HUES64 (cell line): ENCODE results near the gene LRRC8D.

Experiments used
- H3K27ac ChIP-seq: 2 replicates; pipeline ENCODE4 v1.7.0; 2013; ENCODE audit warnings: low read depth, low read length, inconsistent platforms
- H3K27me3 ChIP-seq: 2 replicates; pipeline ENCODE4 v1.6.1; 2013; ENCODE audit warnings: mild to moderate bottlenecking, low read length; ENCODE audit not compliant: insufficient read depth
- H3K36me3 ChIP-seq: 2 replicates; pipeline ENCODE4 v1.6.1; 2013; ENCODE audit warnings: mild to moderate bottlenecking, low read length; ENCODE audit not compliant: insufficient read depth
- H3K4me1 ChIP-seq: 2 replicates; pipeline ENCODE4 v1.6.1; 2013; ENCODE audit warnings: mild to moderate bottlenecking, low read length, moderate library complexity; ENCODE audit not compliant: insufficient read depth
- H3K4me3 ChIP-seq: 2 replicates; pipeline ENCODE4 v1.5.1; 2013; ENCODE audit warnings: mild to moderate bottlenecking, low read length, moderate library complexity
- H3K9ac ChIP-seq: 2 replicates; pipeline ENCODE4 v1.6.1; 2013; ENCODE audit warnings: mild to moderate bottlenecking, low read depth, low read length
- H3K9me3 ChIP-seq: 2 replicates; pipeline ENCODE4 v1.6.1; 2013; ENCODE audit warnings: low read depth, low read length; ENCODE audit not compliant: insufficient read depth
- WGBS: fragments of 150-250, 120-280 bp; methylation state at CpG from one replicate; pipeline ENCODE4 v1.1.7; 2013; ENCODE audit warnings: missing lambda C conversion rate; 5-methylcytosine and 5-hydroxymethylcytosine counted together

The LRRC8D gene

DNA sequence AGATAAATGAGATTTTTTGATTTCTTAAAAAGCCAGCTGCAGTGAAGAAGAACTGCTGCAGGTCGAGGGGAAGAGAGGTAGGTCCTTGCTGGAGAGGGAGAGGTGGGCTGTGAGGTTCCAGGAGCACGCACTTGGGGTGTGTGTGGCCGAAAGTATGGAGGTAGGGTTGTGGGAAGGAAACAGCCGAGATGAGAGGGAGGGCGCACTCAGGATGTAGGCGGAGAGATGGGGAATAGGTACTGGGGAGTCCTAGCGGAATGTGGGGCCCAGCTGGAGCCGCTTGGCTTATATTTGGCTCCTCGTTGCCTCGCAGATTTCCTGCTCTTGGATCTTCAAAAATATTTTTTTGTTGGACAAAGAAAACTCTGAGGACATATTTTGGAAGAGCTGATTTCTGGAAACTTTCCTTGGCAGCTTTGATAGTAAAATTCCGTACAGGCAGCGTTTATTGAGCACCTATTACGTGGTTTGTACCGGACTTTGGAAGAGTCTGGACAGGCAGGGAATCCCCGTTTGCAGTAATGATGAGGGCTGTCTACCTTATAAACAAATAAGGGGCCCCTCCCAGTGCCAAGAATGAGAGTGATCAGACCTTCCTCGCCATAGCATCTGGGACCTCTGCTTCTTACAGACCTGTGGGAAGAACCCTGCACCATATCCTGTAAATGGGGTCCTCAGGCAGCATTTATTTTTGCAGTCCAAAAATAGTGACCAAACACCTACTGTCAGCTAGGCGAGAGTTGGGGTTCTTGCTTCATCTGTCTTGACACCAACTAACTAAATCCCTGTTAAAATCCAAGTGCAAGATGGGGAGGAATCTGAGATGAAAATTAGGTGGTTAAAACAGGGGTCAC, 1.5 kb downstream of the LRRC8D start:
- Histone ChIP-seq H3K36me3 (peaks cover 11% of the 10 kb centered on the region), H3K4me3 (peak overlapping the region; percentile 82), H3K4me1 (peaks cover 13% of the 10 kb centered on the region), H3K27me3 (peaks cover 11% of the 10 kb centered on the region), H3K9ac (peak overlapping the region; percentile 95), H3K9me3 (no peaks in the 10 kb centered on the region), H3K27ac (peak overlapping the region; percentile 80)
- 43% methylated on average over 17 of the region's 17 CpGs for WGBS

DNA sequence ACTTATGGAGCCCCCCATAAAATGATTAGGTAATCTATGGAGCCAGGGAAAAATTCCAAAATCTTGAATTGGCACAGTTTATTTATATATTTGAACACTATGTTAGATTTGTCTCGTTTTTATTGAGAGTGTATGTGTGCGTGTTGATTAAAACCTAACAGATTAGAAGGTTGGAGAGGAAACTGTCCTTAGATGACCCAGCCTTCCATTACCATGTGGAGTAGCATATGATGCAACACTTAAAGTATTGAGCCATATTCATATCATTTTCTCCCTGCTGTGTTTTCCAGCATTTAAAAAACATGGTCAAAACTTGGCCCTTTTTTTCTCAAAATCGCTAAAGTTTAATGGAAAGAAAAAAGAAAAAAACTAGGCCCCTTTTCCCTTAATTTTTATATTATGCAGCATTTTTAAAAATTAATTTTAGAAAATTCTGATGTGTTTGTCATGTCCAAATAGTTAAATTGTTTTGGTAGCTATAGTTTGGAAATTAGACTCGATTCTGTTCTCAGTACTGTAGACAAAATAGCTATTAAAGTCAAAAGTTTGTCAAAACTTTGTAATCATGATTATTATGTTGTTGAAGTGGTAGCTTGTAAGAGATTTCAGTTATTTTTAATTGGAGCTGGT, 2.3 kb downstream of the LRRC8D start:
- no peaks in the 10 kb centered on the region for H3K9me3 ChIP-seq
- H3K36me3 ChIP-seq, result peaks cover 18% of the 10 kb centered on the region
- peaks cover 11% of the 10 kb centered on the region for H3K27me3 ChIP-seq
- H3K4me3 ChIP-seq, result peak overlapping the region; percentile 82
- H3K4me1 ChIP-seq, result peaks cover 13% of the 10 kb centered on the region
- no peak overlapping the region for H3K27ac ChIP-seq
- WGBS, result 88% methylated on average over 3 of the region's 4 CpGs
- peak overlapping the region; percentile 95; the same call in 1 of the 2 replicates for H3K9ac ChIP-seq

DNA sequence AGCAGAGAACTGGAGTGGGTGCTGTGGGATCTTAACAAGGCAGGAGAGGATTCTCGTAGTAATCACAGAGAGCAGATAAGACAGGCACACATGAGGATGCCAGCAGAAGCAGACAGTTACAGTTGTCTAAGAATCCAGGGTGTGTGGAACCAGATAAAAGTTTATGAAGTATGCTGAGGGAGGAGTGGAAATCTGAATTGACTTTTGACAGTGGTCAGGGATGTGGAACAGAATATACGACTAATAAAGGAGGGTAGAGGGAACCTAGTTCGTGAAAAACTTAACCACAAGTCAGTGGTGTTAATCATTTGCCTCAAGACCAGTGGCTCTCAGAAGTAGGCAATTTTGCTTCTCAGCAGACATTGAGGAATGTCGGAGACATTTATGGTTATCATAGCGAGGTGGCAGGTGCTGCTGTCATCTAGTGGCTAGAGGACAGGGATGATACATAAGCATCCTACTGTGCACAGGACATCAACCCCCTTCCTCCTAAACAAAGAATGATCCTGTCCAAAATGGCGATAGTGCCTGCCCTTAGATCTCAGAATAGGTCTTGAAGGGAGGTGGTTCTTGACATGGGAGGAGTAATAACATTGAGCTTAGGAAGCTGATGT, 3.0 kb downstream of the LRRC8D start:
- WGBS, result 89% methylated on average over 6 of the region's 6 CpGs
- Histone ChIP-seq H3K27ac (no peak overlapping the region), H3K36me3 (peaks cover 18% of the 10 kb centered on the region), H3K9me3 (no peaks in the 10 kb centered on the region), H3K4me3 (no peak overlapping the region), H3K9ac (no peak overlapping the region), H3K4me1 (peaks cover 13% of the 10 kb centered on the region), H3K27me3 (peaks cover 11% of the 10 kb centered on the region)

DNA sequence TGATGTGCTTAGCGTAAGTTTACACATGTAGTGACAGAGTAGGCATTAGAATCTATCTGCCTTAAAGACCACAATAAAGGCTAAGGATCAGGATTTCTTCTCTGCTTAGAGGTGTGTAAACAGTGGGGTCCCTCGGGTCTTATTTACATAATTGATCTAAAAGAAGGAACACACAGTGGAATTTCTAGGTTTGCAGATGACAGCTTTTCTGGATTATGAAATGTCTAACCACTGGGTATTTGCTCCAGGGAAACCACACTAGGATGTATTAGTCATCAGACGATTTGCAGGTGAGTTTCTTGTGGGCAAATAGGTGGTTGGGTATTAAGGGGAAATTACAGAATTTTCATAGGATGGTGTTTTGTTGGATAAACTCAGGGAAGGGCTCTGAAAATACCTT, 5.8 kb downstream of the LRRC8D start:
- H3K4me3 ChIP-seq, result no peak overlapping the region
- H3K9ac ChIP-seq, result no peak overlapping the region
- H3K4me1 ChIP-seq, result peaks cover 22% of the 10 kb centered on the region
- no peaks in the 10 kb centered on the region for H3K9me3 ChIP-seq
- WGBS, result 74% methylated on average over 3 of the region's 3 CpGs
- no peak overlapping the region for H3K27ac ChIP-seq
- H3K27me3 ChIP-seq, result no peaks in the 10 kb centered on the region
- H3K36me3 ChIP-seq, result peaks cover 18% of the 10 kb centered on the region

DNA sequence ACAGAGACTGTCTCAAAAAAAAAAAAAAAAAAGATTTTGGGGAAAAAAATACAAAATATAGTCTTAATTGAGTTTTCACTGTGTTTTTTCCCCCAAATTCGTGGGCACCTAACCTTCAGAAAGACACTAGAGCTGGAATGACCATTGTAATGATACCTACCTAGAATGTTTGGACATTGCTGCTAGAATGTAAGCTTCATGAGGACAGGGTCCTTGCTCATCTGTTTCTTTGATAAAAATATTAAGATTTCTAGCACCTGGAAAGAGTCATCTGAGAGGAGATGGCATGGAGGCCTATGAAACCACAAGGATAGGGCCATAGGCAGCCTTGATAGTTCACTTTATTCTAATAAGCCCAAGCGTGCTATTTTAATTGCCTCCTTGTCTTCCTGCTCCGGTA, 6.5 kb downstream of the LRRC8D start:
- 100% methylated on average over 3 of the region's 3 CpGs for WGBS
- Histone ChIP-seq H3K9ac (no peak overlapping the region), H3K27me3 (no peaks in the 10 kb centered on the region), H3K4me1 (peaks cover 27% of the 10 kb centered on the region), H3K36me3 (peaks cover 18% of the 10 kb centered on the region), H3K27ac (no peak overlapping the region), H3K9me3 (no peaks in the 10 kb centered on the region), H3K4me3 (no peak overlapping the region)

DNA sequence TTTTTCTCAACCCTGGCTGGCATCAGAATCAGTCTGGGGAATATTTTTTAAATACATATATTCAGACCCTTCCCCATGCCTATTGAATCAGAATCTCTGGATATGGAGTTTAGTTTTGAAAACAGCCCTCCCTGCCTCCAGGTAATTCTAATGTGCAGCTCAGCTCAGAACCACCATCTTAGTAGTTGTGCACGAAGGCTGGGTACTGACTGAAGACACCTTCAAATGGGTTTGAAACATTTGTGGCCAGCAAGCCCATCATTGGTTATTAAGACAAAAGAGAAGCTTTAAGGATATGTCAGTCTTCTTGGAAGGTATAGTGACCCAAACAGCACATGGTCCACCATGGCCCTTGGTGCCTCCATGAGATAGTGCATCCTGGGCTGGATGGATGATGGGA, 7.1 kb downstream of the LRRC8D start:
- no peaks in the 10 kb centered on the region for H3K27me3 ChIP-seq
- H3K27ac ChIP-seq, result no peak overlapping the region
- no peak overlapping the region for H3K4me3 ChIP-seq
- H3K4me1 ChIP-seq, result peaks cover 27% of the 10 kb centered on the region
- H3K36me3 ChIP-seq, result peaks cover 18% of the 10 kb centered on the region
- H3K9me3 ChIP-seq, result no peaks in the 10 kb centered on the region
- WGBS, result 90% methylated on average over 1 of the region's 1 CpG
- H3K9ac ChIP-seq, result no peak overlapping the region

DNA sequence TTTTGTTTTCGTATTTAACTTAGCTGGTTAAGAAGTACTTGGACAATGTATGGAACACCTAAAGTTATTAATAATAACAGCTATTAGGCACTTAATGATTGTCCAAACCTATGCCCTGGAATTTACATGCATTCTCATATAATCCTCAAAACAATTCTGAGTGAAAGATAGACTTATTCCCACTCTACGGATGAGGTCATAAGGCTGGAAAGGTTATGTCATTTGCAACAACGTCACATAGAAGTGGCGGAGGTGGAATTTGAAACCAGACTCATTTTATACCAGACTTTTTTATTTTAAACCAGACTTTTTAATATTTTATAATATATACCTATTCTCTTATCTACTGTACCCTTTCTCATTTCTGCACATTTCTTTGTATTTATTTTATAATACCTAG, 8.4 kb downstream of the LRRC8D start:
- Histone ChIP-seq H3K9ac (no peak overlapping the region), H3K4me1 (peaks cover 35% of the 10 kb centered on the region), H3K27ac (no peak overlapping the region), H3K9me3 (no peaks in the 10 kb centered on the region), H3K36me3 (peaks cover 18% of the 10 kb centered on the region), H3K27me3 (no peaks in the 10 kb centered on the region), H3K4me3 (no peak overlapping the region)
- WGBS, result 100% methylated on average over 2 of the region's 4 CpGs

DNA sequence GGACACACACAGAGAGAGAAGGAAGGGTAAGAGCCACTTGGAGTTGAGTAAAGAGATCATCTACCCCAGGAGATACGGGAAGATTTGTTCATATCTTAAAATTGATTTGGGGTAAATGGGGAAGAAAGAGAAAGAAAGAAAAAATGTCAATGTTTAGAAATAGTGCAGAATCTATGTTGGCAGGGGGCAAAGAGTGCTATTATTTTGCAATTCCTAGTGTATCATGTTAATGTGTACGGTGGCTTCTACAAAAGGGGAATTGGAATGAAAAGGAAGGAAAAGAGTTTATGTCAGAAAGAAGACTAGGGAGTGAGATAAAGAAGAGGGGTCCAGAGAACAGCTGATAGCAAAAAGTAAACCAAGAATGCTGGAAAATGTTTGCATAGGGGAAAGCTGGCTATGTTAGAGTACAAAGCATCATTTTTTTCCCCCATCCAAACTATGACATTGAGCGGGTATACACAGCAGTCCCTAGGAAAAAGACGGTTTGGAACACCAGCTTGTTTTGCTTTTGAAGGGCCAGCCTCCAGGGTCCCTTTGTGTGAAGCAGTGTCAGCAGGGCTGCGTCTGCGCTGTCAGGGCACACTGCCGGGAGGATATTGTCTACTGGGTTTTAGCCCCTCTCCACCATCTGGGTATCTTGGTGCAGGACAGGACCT, 10.8 kb downstream of the LRRC8D start:
- 50% methylated on average over 6 of the region's 7 CpGs for WGBS
- no peak overlapping the region for H3K4me3 ChIP-seq
- H3K27me3 ChIP-seq, result no peaks in the 10 kb centered on the region
- H3K9ac ChIP-seq, result no peak overlapping the region
- peaks cover 9% of the 10 kb centered on the region; the same call in 1 of the 2 replicates for H3K36me3 ChIP-seq
- H3K9me3 ChIP-seq, result no peaks in the 10 kb centered on the region
- peaks cover 46% of the 10 kb centered on the region for H3K4me1 ChIP-seq
- no peak overlapping the region for H3K27ac ChIP-seq

DNA sequence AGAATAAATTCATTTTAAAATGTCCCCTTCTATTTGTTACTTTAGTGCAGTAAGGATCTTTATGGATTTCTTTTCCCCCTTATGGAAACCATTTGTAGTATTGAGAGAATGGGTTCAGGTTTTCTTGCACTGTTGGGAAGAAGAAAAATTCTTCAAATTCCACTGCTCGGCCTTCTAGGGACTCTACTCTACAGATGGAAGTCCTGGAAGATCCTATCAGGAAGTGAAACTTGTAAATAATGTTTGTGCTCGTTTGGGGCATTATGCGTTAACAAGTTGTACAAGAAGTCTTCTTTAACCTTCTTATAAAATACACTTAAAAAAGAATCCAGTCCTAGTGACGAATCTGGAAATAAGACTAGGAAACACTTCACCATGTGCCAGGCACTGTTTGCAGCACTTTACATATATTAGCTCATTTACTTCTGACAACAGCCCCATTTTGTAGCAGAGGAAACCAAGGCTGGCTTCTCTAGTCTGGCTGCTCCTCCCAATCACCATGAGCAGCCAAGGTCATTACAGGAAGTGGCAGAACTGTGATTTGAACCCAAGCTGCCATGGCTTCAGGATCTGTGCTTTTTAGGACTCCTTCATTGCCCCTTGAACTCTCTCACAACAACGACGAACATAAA, 11.8 kb downstream of the LRRC8D start:
- 73% methylated on average over 6 of the region's 6 CpGs for WGBS
- peak overlapping the region; percentile 22; the same call in 1 of the 2 replicates for H3K27ac ChIP-seq
- no peak overlapping the region for H3K9ac ChIP-seq
- H3K9me3 ChIP-seq, result no peaks in the 10 kb centered on the region
- H3K4me1 ChIP-seq, result peaks cover 56% of the 10 kb centered on the region
- no peak overlapping the region for H3K4me3 ChIP-seq
- no peaks in the 10 kb centered on the region for H3K27me3 ChIP-seq
- H3K36me3 ChIP-seq, result 0 out of 2 replicates have a peak, but pooled peaks cover 5% of the 10 kb centered on the region

DNA sequence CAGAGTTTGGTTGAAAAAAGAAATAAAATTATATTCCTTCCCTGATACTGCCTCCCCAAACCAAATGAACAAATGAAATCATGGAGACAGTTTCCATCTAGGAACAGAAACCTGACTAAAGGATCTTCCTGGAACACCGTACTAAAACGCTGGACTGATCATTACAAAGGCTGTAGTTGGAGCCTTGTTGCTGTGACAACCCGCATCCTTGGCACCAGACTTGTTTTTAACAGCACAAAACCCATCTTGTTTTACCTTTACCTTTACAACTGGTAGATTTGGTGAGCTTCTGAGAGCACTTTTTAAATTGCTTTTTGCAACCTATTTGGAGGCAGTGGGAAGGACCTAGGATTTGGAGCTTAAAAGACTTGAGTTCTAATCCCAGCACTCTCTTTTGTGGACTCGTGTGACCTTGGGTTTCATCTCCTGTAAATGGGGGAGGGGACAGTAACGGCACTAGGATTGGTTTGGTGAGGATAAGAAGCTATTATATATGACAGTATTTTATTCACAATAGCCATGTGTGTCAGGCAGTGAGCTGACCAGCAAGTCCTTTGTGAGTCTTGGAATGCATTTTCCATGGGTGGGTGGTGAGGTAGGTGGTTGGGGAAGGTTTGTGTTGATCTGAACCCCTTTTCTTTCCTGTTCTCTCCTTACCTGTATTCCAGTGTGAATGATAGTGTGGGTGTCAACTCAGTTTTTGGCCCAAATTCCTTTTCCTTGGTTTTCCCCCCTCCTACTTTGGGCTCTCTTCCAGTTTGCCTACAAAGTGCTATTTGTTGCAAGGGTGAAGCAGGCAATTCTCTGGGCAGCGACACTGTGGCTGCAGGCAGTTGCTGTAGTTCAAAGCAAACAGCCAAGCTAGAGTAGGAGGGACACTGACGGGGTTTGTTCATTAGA, 12.6 kb downstream of the LRRC8D start:
- H3K4me3 ChIP-seq, result no peak overlapping the region
- peaks cover 59% of the 10 kb centered on the region for H3K4me1 ChIP-seq
- no peaks in the 10 kb centered on the region for H3K27me3 ChIP-seq
- no peaks in the 10 kb centered on the region for H3K9me3 ChIP-seq
- no peaks in the 10 kb centered on the region for H3K36me3 ChIP-seq
- WGBS, result 81% methylated on average over 7 of the region's 7 CpGs
- H3K9ac ChIP-seq, result no peak overlapping the region
- H3K27ac ChIP-seq, result peak overlapping the region; percentile 22; the same call in 1 of the 2 replicates
